DMS53 treated with DMSO at 0.1 percent for 48 hours (cell line): ENCODE results near the gene MMP15.
"Not testable (repeated sequence)": the region's sequence is repeated elsewhere in the genome, so short reads cannot be mapped to it uniquely, and the experiment has no call there.

Experiments used
- DNase-seq: peaks from one replicate; lab custom pipeline; 2025; ENCODE audit not compliant: unreplicated experiment; lab: John Stamatoyannopoulos, UW

MMP15 gene

DNA sequence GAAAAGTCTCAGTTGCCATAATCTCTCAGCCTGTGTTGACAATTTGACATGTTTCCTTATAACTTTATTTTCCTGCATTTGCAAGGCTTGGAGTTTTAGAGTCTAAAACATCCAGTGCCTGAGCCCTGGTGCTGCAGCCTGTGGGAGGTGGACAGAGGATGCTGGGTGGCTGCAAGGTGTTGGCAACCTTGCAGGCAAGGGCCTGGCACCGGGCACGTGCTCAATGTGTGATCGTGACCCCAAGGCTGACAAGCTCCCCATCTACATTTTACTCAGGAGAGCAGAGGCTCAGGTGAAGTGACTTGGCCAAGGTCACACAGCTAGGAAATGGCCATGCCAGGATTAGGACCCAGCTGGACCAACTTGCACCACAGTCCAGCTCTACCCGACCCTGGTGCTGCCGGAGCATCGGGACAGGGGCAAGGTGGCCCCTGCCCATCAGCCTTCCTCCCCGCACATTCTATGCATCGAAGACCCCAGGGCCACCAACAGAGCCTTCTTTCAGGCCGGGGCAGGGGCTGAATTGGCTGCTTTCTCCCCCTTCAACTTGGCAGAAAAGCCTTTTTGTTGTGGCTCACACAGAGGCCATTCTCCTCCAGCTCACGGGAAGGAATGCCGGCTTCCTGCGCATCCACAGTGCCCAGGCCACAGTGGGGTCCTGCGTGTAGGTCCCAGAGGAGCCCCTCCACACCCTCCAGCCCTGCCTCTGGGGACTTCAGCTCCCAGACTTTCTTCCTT is 23.1 kb downstream of the MMP15 start:
- no peak for DNase-seq

DNA sequence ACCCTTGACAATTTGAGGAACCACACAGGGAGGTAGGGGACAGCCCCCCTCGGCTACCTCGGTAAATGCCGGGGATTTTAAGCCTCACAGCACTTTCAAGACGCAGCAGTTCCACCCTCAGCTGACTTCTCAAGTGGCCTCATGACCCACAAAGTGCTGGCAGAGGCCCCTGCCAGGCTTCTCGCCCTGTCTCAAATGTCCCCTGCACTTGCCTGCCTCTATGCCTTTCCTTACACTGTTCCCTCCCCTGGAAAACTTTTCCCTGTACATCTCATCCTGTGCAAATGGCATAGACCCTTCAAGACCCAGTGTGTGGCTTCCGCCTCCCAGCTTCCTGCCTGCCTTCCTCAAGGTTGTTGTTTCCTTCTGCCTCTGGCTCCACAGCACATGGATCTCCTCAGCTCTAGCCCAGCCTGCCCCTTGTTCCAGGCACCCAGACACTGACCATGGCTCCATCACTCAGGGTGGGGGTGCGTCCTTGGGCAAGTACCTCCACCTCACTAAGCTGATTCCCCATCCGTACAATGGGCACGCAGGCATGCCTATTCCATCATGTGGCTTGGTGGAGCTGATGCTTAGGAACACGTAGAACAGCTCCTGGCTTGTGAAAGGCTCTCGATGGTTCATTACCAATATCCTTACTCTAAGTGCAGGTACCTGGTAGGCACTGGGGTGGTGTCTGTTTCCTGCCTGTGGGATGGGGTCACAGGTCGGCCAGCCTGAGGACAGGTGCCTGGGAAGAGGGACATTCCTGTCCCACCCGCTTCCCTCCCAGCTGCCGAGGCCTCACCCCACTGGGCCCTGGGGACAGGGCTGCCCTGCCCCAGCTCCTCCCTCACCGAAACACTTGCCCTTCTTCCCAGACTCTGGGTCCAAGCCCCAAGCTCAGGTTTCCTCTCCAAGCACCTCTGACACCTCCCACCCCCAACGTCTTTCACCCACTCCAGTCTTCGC is 24.0 kb downstream of the MMP15 start:
- DNase-seq: no peak

DNA sequence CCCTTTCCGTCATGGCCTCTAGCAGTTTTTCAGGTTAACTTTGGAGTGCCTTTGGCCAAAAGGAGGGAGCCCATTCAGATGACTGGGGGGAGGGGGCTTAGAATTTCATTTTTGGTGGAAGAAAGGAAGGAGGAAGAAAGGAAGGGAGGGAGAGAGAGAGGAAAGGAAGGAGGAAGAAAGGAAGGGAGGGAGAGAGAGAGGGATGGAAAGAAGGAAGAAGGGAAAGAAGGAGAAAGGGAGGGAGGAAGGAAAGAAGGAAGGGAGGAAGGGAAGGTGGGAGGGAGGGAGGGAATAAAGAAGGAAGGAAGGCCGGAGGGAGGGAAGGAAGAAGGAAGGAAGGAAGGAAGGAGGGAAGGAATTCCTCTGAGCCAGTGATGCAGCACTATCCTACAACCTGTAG is 25.7 kb downstream of the MMP15 start:
- no peak for DNase-seq

DNA sequence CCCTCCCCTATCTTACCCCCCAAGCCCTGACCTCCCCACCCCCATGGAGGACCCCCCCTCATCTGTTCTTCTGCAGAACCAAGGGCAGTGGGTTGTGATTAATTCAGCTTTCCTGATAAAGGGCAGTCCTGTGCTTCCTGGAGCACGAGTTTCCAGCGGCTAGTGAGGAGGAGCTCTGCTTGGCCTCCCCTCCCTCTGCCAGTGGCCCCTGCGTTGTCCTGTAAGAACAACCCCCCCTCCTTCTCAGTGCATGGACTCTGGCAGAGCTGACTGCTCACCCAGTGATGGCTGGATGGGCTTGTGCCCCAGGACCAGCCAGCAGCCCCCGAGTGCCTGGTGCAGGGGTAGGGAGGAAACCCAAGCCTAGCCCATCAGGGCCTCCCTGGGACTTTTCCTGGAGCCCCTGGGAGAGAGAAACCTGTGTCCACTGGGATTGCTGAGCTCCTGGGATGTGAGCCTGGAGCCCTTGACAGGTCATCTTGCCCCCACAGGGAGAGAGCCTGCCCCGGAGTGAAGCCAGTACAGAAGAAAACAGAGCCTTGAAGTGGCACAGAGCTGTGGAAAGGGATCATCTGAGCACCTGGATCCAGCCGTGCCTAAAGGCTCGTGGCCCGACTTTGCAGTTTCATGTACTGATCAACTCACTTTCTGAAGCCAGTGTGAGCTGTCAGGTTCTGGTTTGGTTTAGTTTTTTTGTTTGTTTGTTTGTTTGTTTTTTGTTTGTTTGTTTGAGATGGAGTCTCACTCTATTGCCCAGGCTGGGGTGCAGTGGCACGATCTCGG is 26.5 kb downstream of the MMP15 start:
- no peak for DNase-seq

DNA sequence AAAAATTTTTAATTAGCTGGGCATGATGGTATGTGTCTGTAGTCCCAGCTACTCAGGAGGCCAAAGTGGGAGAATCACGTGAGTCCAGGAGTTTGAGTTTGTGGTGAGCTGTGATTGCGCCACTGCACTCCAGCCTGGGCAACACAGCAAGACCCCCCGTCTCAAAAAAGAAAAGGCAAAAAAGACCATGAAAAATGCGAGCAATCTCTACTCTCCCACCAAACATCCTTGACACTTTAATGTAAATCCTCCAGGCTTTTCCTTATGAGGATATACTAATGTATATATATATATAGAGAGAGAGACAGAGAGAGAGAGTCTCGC is 28.1 kb downstream of the MMP15 start:
- DNase-seq: no peak

DNA sequence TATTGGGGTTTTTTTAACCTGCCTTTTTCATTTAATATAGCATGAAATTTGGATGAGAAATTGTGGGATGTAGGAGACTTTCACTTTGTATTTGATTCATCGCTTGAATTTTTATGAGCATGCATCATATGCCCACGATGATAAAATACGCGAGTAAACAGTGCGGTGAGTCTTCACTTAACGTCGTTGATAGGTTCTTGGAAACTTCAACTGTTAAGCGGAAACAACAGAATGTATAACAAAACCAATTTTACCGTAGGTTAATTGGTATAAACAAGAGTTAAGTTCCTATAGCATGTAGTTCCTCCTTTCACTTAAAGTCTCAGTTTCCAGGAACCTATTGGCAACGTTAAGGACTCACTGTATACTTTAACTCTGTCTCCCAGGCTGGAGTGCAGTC is 28.7 kb downstream of the MMP15 start:
- DNase-seq: no peak

DNA sequence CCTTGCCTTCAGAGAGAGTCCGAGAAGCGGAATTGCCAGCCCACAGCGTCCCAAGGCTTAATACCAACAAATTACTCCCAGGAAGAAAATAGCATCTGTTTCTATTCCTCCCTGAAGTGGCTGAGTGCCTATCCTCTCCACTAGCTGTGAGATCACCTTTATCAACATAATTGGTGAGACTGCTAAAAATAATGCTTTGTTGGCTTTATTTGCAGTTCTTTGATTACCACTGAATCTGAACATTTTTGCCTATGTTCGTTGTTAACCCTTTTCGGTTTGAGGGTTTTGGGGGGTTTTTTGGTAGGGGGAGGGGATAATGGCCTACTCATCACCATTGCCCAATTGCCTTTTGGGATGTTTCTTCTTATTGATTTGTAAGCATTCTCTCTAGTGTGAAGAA is 31.0 kb downstream of the MMP15 start:
- DNase-seq: no peak

DNA sequence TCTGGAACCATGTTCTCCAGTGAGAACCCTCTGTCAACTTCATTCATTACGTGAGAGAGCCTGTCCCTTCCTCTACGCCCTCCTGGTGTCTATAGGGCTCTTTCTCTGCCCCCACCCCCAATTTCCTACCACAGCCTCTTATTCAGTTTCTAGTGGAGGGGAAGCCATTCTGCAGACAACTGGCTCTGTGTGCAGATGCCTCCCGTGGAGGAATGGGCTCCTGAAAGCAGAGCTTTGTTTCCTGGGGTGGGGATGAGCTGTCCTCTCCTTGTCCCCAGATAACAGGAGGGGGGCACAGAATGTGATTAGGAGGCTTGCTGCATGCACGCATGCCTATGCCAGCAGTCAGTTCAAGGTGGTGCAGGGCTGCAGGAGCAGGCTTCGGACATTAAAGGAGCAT is 31.6 kb downstream of the MMP15 start:
- DNase-seq: no peak

DNA sequence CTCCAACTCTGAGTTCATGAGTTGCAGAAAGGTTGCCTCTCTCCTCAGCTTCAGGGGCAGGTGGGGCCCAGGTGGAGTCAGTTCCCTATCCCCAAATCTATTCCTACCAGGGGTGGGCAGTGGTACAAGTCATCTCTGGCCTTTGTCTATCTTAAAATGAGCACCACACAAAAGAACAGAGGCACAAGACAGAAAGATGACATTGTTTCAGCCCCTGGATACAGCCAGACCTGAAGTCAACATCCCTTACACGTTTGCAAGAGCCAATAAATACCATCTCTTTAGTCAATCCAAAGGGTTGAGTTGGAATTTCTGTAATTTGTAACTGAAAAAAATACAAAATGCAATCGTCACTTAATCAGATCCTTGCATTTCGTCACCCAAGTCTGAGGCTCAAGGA is 32.2 kb downstream of the MMP15 start:
- no peak for DNase-seq

DNA sequence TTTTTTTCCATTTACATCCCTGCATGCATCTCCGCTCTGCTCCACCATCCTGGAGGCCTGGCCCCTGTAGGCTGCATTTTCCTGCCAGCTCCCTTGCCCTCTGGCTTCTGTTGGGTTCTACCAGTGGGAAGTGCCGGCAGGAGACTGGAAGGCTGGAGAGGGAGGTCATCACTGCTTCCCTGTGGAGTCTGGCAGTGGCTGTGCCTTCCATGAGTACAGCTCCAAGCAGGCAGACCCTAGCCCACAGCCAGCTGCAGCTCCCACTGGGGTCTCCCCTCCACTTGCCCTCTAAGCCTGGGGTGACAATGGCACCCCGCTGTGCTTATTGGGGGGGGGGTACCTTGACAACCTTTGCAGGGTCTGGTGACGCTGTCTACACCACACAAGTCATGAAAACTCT is 37.3 kb downstream of the MMP15 start:
- DNase-seq: no peak

DNA sequence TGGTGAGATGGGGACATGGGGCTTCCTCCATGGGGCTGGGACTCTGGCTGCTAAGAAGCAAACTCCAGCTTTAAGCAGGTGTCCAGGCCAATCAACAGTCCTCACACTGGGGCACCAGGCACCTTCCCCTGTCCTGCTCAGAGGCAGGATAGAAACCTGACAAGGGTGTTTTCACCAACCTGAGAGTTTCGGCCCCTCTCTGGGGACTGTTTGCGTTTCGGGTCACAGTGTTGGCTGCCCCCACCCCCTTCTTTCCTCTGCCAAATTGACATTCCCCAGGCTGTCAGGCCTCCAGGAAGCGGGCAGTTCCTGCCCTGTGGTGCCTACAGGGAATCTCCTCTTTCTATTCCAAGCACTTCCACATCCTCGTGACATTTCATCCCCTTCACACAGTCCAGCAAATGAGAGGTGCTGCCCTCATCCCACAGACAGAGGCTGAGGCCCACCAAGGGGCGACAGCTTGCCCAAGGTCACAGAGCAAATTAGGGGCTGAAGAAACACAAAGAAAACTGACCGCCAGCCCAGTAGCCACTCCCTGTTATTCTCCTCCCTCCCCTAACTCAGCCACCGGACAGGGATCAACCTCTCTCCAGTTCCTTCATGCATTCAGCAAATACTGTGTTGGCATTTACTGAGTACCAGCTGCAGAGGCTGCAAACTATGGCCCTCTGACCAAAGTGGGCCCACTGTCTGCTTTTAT is 38.0 kb downstream of the MMP15 start:
- no peak for DNase-seq

DNA sequence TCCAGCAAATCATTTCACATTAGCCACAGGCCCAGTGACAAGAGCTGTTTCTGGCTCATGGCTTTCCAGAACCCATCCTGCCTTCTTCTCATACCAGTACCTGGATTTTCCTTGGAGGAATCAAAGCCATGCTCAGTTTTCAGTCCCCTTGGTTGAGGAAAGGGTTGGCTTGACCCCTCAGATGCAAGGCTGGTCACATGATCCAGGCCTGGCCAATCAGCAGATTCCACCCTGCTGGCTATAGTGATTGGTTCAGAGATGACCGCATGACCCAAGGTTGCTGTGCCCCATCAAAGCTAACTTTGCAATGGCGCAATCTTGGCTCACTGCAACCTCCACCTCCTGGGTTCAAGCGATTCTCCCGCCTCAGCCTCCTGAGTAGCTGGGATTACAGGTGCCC is 45.0 kb downstream of the MMP15 start:
- no peak for DNase-seq

DNA sequence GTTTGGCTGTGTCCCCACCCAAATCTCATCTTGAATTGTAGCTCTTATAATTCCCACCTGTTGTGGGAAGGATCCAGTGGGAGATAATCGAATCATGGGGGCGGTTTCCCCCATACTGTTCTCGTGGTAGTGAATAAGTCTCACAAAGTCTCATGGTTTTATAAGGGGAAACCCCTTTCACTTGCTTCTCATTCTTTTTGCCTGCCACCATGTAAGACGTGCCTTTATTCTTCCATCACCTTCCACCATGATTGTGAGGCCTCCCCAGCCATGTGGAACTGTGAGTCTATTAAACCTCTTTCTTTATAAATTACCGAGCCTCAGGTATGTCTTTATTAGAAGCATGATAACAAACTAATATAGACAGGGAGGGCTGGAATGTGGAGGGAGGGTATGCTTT is 46.6 kb downstream of the MMP15 start:
- not testable (repeated sequence) for DNase-seq

DNA sequence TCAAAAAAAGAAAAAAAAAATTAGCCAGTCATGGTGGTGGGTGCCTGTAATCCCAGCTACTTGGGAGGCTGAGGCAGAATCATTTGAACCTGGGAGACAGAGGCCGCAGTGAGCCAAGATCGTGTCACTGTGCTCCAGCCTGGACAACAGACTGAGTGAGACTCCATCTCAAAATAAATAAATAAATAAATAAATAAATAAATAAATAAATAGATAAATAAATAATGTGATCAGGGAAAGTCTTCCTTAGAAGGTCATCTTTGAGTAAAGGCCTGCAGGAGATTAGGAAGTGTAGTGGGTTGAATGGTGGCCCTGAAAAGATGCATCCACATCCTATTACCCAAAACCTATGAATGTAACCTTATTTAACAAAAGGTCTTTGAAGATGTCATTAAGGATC is 47.5 kb downstream of the MMP15 start:
- DNase-seq: not testable (repeated sequence)

DNA sequence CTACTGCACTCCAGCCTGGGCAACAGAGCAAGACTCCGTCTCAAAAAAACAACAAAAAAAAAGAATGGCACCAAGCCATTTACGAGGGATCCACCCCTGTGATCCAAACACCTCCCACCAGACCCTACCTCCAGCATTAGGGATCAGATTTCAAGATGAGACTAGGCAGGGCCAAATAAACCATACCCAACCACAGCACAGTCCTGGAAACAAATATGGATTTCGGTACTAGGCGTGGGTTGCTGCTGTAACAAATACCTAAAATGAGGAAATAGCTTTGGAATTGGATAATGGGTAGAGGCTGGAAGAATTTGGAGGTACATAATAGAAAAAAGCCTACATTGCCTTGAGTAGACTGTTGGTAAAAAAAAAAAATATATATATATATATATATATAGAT is 49.1 kb downstream of the MMP15 start:
- no peak for DNase-seq

DNA sequence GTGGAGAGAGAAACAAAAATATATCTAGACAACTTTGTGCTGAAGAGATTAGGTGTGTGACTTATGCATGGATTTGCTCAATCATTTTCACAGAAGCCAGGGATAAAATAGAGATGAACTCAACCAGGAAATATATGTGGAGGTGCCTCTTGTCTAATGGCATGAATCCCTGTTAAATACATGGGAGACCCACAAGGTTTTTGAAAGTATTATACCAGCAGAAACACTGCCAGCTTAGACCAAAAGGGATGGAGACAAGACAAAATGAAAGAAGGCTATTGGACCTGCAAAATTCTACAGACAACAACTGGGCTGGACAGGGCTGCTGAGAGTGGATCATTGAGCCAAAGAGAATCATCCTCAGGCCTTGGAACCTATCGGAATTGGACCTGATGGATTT is 51.0 kb downstream of the MMP15 start:
- DNase-seq: no peak

DNA sequence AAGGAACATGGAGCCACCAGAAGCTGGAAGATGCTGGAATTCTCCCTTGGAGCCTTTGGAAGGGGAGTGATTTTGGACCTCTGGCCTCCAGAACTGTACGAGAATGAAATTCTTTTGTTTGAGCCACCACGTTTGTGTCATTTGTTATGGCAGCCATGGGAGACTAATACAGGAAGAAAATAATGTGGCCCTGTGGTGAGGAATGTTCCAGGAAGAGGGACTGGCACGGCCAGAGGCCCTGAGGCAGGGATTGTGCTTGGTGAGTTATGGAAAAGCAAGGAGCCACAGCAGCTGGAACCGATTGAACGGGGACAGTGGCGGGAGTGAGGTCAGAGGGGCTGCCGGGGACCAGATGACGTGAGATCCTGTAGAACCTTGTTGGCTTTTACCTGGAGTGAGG is 52.2 kb downstream of the MMP15 start:
- DNase-seq: no peak

DNA sequence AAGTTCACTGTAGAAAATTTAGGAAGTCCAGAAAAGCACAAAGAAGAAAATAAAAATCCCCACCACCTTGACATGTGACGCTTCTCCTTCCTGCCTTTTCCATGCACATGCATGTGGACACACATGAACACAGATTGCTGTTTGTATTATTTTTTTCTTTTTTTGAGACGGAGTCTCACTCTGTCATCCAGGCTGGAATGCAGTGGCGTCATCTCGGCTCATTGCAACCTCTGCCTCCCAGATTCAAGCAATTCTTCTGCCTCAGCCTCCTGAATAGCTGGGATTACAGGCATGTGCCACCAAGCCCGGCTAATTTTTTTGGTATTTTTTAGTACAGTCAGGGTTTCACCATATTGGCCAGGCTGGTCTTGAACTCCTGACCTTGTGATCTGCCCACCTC is 55.1 kb downstream of the MMP15 start:
- not testable (repeated sequence) for DNase-seq

DNA sequence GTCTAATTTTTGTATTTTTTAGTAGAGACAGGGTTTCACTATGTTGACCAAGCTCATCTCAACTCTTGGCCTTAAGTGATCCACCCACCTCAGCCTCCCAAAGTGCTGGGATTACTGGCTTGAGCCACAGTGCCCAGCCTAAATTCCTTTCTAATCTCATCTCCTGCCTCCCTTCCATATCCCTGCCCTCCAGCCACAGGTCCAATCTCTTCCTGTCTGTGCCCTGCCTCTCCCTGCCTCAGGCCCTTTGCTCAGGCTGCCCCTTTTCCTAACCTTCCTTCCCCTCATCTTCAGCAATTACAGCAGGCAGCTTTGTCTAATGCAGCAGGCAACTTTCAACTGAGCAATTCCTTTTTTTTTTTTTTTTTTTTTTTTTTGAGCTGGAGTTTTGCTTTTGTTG is 56.8 kb downstream of the MMP15 start:
- DNase-seq: no peak

DNA sequence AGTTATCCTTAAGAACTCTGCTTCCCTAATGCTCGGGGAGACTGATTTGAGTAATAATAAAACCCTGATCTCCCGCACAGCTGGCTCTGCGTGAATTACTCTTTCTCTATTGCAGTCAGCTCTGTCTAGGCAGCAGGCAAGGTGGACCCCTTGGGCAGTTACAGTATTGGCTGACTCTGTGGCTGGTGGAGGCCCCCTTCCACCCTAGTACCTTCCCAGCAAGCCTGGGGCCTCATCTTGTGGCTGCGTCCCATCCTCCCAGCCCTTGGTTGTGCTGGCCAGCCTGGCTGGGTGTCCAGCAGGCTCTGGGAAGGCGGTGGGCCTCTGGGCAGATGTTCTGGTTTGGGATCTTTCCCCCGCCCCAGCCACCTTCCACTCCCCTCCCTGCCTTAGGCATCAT is 59.1 kb downstream of the MMP15 start:
- DNase-seq: no peak

DNA sequence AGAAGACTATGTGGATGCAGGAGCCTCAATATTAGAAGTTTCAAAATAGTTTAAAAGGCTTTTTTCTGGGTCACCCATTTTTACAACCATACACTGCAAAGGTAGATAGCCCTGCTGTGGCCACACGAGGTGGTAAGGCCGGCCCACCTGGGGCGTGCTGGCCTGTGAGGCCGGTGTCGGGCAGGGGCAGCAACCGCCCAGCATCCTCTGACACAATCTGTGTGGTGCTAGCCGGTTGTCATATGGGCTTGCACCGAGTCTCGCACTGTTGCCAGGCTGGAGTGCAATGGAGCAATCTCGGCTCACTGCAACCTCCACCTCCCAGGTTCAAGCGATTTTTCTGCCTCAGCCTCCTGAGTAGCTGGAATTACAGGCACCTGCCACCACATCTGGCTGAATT is 59.6 kb downstream of the MMP15 start:
- no peak for DNase-seq
